Thyroid gland (tissue), 4 donors: ENCODE data around the gene RAB6A.

Experiments used
- CTCF ChIP-seq, 6 experiments: fragments of 200-600 bp in 3 of 6; fragments of 450-650 bp in 3 of 6; sonication (generic) in 3 of 6; IDR thresholded peaks; one replicate each; pipeline ENCODE4 v1.5.1; 2016 to 2019; ENCODE audit warnings: antibody characterized with exemption in 6 of 6, mild to moderate bottlenecking in 2 of 6, inconsistent platforms in 1 of 6, moderate library complexity in 1 of 6
- POLR2A ChIP-seq, 2 donors: fragments of 450-650 bp; IDR thresholded peaks; one replicate each; pipeline ENCODE4 v1.6.1; 2017; ENCODE audit warnings: antibody characterized with exemption in 2 of 2, mild to moderate bottlenecking in 2 of 2, moderate library complexity in 1 of 2

GRCh38 chr11:73652046-73652730 is 108.7 kb downstream of the RAB6A start:
- no peak for TF ChIP-seq POLR2A (IDR thresholded peaks at IDR 0.05)
- no peak for TF ChIP-seq CTCF (IDR thresholded peaks at IDR 0.05)
